MM.1S (cell line): ENCODE results near the gene HLA-DMB.

Experiments used
- EZH2phosphoT487 ChIP-seq: fragments of 300-600 bp; sonication (generic); IDR thresholded peaks from 2 replicates; pipeline ENCODE4 v1.6.1; 2018; ENCODE audit warnings: antibody characterized with exemption, low read length
- TF ChIP-seq, protein P1 (sequence below): fragments of 300-600 bp; sonication (generic); IDR thresholded peaks from 2 replicates; pipeline ENCODE4 v1.5.1; 2016; ENCODE audit warnings: antibody characterized with exemption, low read length, mixed read lengths

DNA sequence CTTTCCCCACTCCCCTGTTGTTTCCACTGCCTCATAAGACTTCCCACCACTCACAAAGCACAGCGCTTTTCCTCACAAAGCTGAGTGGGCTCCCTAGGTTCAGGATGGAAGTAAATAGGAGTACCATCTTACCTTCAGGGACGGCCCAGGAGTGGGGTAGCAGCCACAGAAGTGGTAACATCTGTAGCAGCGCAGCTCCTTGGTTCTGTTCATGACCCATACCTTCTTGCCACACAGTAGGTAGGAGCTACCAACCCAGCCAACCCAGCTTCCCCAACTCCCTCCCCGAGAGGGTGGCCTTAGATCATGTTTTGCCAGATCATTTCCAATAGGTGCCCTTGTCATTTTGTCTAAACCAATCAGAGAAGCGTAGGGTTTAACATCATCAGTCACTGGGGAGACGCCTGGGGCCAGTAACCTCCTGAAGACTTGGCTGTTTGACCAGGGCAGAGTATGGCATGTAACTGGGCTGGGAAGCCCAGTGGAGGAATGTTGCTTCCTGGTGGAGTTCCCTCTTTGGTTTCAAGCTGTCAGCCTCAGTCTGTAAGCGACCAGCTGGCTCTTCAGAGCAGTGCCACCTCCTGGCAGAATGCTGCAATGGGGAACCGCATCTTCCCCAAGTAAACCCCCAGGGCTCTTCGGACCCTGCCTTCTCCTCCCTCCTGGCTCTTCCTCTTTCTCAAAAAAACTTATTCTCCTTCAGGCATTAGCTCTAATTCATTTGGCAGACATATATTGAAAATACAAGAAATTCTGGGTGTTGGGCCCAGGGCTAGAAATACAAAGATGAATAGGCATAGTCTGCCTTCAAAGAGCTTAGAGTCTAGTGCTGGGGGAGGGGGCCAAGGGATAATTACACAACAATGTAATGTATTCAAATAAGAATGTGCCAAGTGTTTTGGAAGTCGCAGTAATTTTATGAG, 12.2 kb upstream of the HLA-DMB start, which contains the start of gene HLA-DMA:
- TF ChIP-seq, protein P1, sequence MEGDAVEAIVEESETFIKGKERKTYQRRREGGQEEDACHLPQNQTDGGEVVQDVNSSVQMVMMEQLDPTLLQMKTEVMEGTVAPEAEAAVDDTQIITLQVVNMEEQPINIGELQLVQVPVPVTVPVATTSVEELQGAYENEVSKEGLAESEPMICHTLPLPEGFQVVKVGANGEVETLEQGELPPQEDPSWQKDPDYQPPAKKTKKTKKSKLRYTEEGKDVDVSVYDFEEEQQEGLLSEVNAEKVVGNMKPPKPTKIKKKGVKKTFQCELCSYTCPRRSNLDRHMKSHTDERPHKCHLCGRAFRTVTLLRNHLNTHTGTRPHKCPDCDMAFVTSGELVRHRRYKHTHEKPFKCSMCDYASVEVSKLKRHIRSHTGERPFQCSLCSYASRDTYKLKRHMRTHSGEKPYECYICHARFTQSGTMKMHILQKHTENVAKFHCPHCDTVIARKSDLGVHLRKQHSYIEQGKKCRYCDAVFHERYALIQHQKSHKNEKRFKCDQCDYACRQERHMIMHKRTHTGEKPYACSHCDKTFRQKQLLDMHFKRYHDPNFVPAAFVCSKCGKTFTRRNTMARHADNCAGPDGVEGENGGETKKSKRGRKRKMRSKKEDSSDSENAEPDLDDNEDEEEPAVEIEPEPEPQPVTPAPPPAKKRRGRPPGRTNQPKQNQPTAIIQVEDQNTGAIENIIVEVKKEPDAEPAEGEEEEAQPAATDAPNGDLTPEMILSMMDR, result peak; percentile 66
- no peak for TF ChIP-seq EZH2phosphoT487
